ENCODE data around the gene AADAT.
"Not testable (repeated sequence)": the region's sequence is repeated elsewhere in the genome, so short reads cannot be mapped to it uniquely, and the experiment has no call there.

The AADAT gene

DNA sequence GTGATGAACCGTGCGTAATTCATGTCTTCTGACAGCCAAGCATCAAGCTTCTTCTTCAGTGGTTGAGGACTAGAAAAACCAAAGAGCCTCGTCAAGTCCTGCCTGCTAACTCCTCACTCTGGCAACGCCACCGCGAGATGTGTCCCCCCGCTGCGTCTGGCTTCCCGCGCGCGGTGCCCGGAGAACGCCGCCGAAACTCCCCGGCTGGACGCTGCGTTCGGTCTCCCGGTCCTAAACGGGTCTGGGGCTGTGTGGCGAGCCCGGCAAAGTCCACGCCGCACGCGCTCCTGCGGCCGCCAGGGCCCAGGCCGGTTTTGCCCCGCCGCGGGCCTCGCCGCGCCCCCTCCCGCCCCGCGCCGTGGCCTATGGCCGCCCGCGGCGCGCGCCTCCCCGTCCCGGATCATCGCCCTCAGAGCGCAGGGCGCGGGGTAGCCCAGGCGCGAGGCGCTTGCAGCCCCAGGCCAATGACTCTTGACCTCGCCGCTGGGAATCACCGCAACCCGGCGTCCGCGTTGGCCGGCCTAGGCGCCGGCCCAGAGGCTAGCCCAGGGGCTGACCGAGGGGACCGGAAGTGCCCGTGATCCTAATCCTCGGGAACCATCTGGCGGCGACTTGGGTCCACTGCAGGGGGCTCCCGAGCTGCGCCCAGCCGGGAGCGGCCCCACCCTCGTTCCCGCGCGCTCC is at the start of gene AADAT:
AADAT (minus strand) TSS at position 289 of the 684 bp plus-strand sequence; CDS start at position 23, 266 bp downstream.
- DNase-seq = peak; percentile 79

GRCh38 chr4:170138580-170139194 is 48.9 kb upstream of the AADAT start:
- peak; percentile 58 for DNase-seq

DNA sequence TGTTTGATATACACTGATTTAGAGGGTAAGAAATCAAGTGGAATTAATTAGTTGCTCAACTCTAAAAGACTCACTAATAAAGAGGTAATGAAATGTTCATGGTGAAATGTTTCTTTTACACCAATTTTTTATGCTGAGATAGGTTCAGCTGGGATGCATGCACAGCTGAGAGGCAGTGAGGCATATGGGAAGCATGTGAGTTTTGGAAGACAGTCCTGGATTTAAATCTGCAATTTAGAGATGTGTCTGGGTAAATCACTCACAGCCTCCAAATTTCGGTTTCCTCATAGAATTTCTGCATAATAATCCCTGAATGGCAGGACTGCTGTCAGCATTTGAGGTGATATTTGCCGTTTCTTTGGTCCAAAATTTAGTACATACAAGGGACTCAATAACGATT is 48.2 kb upstream of the AADAT start:
- no peak for DNase-seq

DNA sequence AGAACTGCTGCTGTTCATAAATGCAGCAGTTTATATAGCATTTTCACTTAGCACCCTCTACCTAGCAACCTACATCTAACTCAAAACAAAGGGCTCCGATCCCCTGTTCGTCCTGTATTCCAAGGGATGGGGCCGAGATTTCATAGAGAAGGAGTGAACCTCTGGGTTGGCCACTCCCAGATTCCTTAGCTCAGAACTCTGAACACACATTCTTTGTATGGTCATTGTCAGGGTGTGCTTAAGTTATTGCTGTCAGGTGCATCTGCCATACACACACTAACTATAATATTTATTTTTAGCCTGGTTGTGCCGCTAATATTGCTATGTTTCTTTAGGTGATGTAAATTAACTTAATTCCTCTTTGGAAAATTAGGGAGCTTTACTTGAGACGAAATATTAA is 47.7 kb upstream of the AADAT start:
- DNase-seq = no peak

DNA sequence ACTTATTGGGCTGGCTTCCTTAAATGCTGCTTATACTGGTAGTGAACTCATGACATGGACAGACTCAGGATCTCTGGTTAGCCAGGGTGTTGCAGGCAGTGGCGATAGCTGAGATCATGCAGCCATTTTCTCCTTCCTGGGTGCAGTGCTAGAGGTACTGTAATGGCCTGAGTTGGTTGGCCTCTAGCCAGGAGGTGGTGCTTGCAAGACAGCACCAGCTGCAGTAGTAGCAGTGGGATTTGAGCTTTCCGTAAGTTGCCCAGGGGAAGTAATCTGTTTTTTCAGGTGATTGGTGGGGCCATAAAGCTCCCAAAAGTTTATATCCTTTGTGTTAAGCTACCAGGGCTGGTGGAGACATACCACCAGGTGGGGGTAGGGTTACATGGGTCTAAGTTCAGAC is 45.1 kb upstream of the AADAT start:
- no peak for DNase-seq

DNA sequence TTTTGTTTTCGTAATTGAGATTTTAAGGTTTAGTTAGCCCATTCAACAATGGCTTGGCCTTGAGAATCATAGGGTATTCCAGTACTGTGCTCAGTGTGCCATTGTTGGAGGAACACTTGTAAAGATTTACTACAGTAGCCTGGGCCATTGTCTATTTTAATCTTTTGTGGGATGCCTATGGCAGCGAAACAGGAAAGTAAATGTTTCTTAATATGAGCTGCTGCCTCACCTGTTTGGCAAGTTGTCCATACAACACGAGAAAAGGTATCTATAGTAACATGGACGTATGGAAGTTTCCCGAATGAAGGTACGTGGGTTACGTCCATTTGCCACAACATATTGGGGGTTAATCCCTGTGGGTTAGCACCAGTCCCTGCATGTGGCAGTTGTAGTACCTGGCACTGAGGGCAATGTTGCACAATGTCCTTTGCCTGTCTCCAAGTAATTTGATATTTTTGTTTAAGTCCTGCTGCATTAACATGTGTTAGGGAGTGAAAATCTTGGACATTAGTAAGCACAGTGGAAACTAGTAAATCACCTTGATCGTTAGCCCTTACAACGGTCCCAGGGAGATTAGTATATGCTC is 38.6 kb upstream of the AADAT start:
- no peak for DNase-seq

GRCh38 chr4:170127758-170128157 is 38.0 kb upstream of the AADAT start:
- no peak for DNase-seq

- DNase-seq = no peak
These were observed 34.6 kb upstream of the AADAT start for GRCh38 chr4:170124406-170124805.

- DNase-seq = no peak
These were observed 32.5 kb upstream of the AADAT start for GRCh38 chr4:170122252-170122651.

- DNase-seq = no peak
These were observed 24.9 kb upstream of the AADAT start for GRCh38 chr4:170114636-170115035.

GRCh38 chr4:170114183-170114582 is 24.4 kb upstream of the AADAT start:
- DNase-seq = not testable (repeated sequence)

- DNase-seq = no peak
These were observed 21.8 kb upstream of the AADAT start for GRCh38 chr4:170111546-170111945.

GRCh38 chr4:170111085-170111484 is 21.3 kb upstream of the AADAT start:
- no peak for DNase-seq

GRCh38 chr4:170110285-170110672 is 20.5 kb upstream of the AADAT start:
- DNase-seq = no peak

DNA sequence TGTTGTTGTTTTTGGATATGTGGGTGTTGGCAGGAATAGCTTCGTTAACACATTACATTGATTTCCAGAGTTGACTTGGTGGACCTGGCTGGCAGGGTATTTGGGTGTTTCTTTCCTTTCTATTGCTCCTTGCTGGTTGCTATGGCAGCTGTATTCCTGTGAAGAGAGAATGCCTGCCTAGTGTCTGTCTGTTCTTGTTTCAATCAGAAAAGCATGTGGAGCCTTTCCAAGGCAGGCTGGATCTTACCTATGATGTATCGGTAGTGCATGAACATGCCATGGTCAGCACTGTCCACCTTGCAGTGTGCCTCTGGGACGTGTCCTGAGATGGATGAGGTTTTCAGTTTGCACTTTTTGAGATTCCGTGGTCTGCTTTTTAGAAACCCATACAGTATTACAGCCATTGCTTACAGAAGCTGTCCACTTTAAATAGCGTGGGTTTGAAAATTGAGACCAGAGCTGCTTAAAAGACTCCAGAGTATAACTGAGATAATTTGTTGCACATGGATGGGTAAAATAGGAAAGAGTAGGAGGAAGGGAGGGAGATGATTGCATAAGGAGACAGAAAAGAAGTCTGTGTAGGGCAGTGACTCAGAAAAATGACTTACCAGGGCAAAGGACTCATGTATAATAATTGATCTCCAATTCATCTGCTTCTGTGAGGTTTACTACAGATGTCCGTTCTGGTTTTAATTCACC is 20.0 kb upstream of the AADAT start:
- no peak for DNase-seq

DNA sequence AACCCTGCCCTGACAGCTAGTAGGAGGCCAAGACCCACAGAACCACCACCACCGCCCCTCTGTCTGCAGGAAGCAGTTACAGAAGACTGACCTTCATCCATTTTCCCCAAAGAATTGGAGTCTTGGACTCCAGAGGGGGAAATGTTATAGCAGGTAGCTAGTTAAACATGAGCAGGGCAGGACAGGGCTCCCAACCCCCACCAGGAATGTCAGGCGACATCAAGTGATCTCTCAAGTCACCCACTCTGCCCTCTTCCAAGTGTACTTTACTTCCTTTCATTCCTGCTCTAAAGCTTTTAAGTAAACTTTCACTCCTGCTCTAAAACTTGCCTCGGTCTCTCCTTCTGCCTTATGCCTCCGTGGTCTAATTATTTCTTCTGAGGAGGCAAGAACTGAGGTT is 17.1 kb upstream of the AADAT start:
- no peak for DNase-seq

DNA sequence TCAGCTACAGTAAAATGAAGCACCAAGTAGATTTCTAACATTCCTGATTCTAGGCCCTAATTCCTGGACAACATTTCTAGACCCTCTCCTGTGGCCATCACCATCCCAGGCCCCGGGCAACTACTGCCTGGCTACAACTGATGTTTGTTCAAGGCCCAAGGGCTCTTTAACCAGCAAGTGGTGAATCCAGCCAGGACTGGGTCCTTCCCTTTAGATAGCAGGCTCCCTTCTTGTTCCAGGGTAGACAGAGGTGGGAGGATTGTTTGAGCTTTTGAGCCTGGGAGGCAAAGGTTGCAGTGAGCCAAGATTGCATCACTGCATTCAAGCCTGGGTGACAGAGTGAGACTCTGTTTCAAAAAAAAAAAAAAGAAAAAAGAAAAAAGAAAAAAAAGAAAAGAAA is 12.7 kb upstream of the AADAT start:
- DNase-seq = no peak

GRCh38 chr4:170098171-170098570 is 8.4 kb upstream of the AADAT start:
- DNase-seq = not testable (repeated sequence)

- DNase-seq = no peak
These were observed 7.9 kb upstream of the AADAT start for GRCh38 chr4:170097681-170098080.

- DNase-seq = no peak
These were observed 4.3 kb upstream of the AADAT start for GRCh38 chr4:170093973-170094535.

DNA sequence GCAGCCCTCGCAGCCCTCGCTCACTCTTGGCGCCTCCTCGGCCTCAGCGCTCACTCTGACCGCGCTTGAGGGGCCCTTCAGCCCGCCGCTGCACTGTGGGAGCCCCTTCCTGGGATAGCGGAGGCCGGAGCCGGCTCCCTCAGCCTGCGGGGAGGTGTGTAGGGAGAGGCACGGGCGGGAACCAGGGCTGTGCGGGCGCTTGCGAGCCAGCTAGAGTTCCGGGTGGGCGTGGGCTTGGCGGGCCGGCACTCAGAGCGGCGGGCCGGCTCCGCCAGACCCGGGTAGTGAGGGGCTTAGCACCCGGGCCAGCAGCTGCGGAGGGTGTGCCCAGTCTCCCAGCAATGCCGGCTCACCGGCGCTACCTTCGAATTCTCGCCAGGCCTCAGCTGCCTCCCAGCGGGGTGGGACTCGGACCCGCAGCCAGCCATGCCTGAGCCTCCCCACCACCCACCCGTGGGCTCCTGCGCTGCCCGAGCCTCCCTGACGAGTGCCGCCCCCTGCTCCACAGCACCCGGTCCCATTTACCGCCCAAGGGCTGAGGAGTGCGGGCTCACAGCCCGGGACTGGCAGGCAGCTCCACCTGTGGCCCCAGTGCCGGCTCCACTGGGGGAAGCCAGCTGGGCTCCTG is 1.4 kb upstream of the AADAT start:
- DNase-seq = no peak

DNA sequence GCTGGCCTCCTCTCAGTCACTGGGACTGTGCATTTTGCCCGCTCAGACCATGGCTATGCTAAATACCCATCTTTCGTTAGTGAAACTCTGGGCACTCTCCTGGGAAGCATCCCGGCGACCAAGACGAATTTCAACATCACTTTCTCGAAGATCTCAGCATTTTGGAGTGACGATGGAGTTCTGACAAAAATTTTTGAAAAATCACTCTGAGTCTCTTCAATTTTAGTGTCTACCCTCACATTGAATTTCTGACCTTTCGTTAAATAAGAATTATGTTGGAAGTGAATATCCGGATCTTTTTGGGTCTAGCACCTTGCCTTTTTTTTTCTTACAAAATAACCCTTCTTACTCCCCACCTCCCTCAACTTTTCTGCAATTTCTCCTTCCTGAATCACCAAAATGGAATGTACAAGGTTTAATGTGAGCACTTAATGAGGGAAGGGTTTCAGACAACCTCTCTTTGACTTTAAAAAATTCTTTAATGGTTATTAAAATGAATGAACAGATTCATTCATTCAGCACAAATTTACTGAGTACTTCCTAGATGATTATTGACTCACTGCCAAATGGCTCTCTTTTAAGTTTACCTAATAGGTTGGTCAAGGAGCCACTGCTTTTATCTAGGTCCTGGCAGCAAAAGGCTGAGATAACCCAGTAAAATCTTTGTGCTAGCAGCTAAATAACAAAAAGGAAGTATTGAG is 746 bp upstream of the AADAT start:
- no peak for DNase-seq

Measured in COR-L47 (cell line).